ENCODE results near the gene PREX1. TPM values are rescaled to one million over a fixed set of nuclear protein-coding genes. Genes with fewer than 3 reads are reported as not detected.

The PREX1 gene
- total and polyA plus RNA-seq, 2 experiments from 2014 or later: 2.4 to 10.3 TPM

DNA sequence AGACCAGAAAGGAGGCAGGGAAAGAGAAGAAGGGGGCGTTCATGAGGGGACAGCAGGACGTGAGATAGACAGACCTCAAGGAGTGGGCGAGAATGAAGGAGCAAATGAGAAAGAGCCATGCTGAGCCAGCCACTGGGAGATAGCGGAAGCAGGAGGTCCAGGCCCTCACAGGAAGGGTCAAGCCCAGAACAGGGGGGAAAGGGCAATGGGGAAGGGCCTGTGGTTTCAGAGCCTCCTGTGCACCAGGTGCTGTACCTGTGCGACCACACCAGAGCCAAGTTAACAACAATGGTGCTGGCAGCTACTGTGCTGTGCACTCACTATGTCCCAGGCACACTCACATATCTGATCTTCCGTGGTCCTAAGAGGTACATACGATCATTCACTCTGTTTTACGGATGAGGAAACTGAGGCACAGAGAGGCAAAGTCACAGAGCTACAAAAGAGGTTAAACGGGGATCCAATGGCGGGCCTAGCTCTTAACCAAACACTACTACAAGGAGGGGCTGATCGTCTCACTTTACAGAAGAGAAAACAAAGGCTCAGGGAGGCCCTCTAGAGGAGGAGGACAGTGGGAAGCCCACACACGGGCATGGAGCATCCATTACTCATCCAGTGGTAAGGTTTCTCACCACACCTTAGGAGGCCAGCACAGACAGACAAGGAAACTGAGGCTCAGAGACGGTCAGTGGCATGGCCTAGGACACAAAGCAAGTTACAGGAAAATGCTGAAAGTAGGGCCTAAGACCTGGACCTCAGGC is 129.1 kb downstream of the PREX1 start:
- Histone ChIP-seq H3K27me3 (ENCODE audit: insufficient read depth) (no peaks in the 10 kb centered on the region), H3K9me2 (ENCODE audit: insufficient read depth) (0 out of 2 replicates have a peak, but pooled peaks cover 8% of the 10 kb centered on the region), H3F3A (replicated peaks; ENCODE audit: low read depth) (no peaks in the 10 kb centered on the region), H3K4me3 (no peak overlapping the region), H4K20me1 (replicated peaks; ENCODE audit: insufficient read depth) (no peaks in the 10 kb centered on the region), H3K4me2 (no peak overlapping the region), H3K79me2 (replicated peaks; ENCODE audit: insufficient read depth) (no peaks in the 10 kb centered on the region), H2AFZ (peak overlapping the region; percentile 69; the same call in 1 of the 2 replicates), H3K36me3 (ENCODE audit: insufficient read depth) (no peaks in the 10 kb centered on the region), H3K27ac (ENCODE audit: low read depth) (no peak overlapping the region), H3K4me1 (ENCODE audit: insufficient read depth) (no peaks in the 10 kb centered on the region; the same call in 1 of the 2 replicates)
- peaks cover 9% of the 10 kb centered on the region; the same call in 2 of the 3 replicates for H3K4me1 Mint-ChIP-seq
- no peaks in the 10 kb centered on the region for H3K36me3 Mint-ChIP-seq (ENCODE audit: low read depth)
- no peaks in the 10 kb centered on the region for H3K9me3 Mint-ChIP-seq
- peak; percentile 66 for DNase-seq (ENCODE audit: low spot score)
- H3K27me3 Mint-ChIP-seq (ENCODE audit: insufficient read depth, low read depth, poor library complexity): peaks cover 5% of the 10 kb centered on the region
- ATAC-seq: peak; percentile 90
- no peak overlapping the region for H3K4me3 Mint-ChIP-seq
- TF ChIP-seq CREB1 (CRISPR knock-in tag; IDR thresholded peaks at IDR 0.05; ENCODE audit: low read depth): no peak
- TF ChIP-seq CTCF (conservative IDR thresholded peaks at IDR 0.05; ENCODE audit: low read depth in 2 of 2): peak; percentile 53 to 74
- H3K27ac Mint-ChIP-seq: peak overlapping the region; percentile 47; the same call in 1 of the 2 replicates

GRCh38 chr20:48697845-48698491 is 129.8 kb downstream of the PREX1 start:
- no peaks in the 10 kb centered on the region for H3K36me3 ChIP-seq (ENCODE audit: insufficient read depth)
- no peak overlapping the region for H3K27ac ChIP-seq (ENCODE audit: low read depth)
- TF ChIP-seq CTCF (conservative IDR thresholded peaks at IDR 0.05; ENCODE audit: low read depth in 2 of 2) (no peak), ZNF331 (CRISPR knock-in tag; IDR thresholded peaks at IDR 0.05; ENCODE audit: low read depth) (no peak), STAT1 (IDR thresholded peaks at IDR 0.05; ENCODE audit: unreplicated experiment) (no peak), EZH2phosphoT487 (IDR thresholded peaks at IDR 0.05; ENCODE audit: unreplicated experiment) (no peak), ZNF462 (CRISPR knock-in tag; IDR thresholded peaks at IDR 0.05) (no peak), EZH2 (IDR thresholded peaks at IDR 0.05; ENCODE audit: low read depth, unreplicated experiment) (no peak), CREB1 (CRISPR knock-in tag; IDR thresholded peaks at IDR 0.05; ENCODE audit: low read depth) (no peak)

More at GRCh38 chr20:48697845-48698491, 129.8 kb downstream of the PREX1 start:
- H3K27ac Mint-ChIP-seq: peak overlapping the region; percentile 6; the same call in 1 of the 2 replicates
- Histone ChIP-seq H2AFZ (no peak overlapping the region), H3K4me1 (ENCODE audit: insufficient read depth) (no peaks in the 10 kb centered on the region; the same call in 1 of the 2 replicates), H3K9me2 (ENCODE audit: insufficient read depth) (0 out of 2 replicates have a peak, but pooled peaks cover 10% of the 10 kb centered on the region), H3K4me3 (no peak overlapping the region), H3F3A (replicated peaks; ENCODE audit: low read depth) (no peaks in the 10 kb centered on the region), H3K4me2 (no peak overlapping the region), H4K20me1 (replicated peaks; ENCODE audit: insufficient read depth) (no peaks in the 10 kb centered on the region), H3K27me3 (ENCODE audit: insufficient read depth) (no peaks in the 10 kb centered on the region), H3K79me2 (replicated peaks; ENCODE audit: insufficient read depth) (no peaks in the 10 kb centered on the region)
- H3K9me3 Mint-ChIP-seq: no peaks in the 10 kb centered on the region
- peaks cover 2% of the 10 kb centered on the region for H3K27me3 Mint-ChIP-seq (ENCODE audit: insufficient read depth, low read depth, poor library complexity)
- H3K4me1 Mint-ChIP-seq: peaks cover 9% of the 10 kb centered on the region; the same call in 2 of the 3 replicates
- H3K36me3 Mint-ChIP-seq (ENCODE audit: low read depth): no peaks in the 10 kb centered on the region
- ATAC-seq (no peak), DNase-seq (ENCODE audit: low spot score) (no peak)
- no peak overlapping the region for H3K4me3 Mint-ChIP-seq
